Measurements from ENCODE around the gene RENBP.

Gene RENBP

DNA sequence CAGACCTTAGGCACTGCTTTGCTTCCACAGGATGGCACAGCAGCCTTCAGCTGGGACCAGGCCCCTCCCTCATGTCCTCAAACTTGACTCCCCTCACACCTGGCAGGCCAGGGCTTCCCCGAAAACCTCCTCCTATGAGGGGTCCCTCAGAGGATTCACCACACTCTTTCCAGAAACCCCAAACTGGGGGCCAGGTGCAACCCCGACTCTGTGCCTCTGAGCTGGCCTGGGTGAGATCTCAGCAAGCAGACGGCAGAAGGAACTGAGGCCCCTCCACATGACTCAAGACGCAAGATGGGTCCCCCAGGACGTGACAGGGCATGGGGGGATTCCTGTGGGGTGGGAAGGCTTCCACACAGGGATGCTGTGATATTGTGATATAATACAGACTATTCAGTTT is 21.0 kb upstream of the RENBP start:
- no peak overlapping the region for H3K9ac ChIP-seq
- peaks cover 26% of the 10 kb centered on the region for H3K4me1 ChIP-seq
- H3K27me3 ChIP-seq (ENCODE audit: control insufficient read depth, insufficient read depth, low read length): no peaks in the 10 kb centered on the region
- no peaks in the 10 kb centered on the region for H3K9me3 ChIP-seq (ENCODE audit: control insufficient read depth, low read length)
- H3K27ac ChIP-seq: peak overlapping the region; percentile 83
- H3K4me2 ChIP-seq (ENCODE audit: low read length): no peak overlapping the region
- H3K36me3 ChIP-seq (ENCODE audit: control insufficient read depth, insufficient read depth, low read length): no peaks in the 10 kb centered on the region
- H2AFZ ChIP-seq: no peak overlapping the region
- H3K79me2 ChIP-seq: peaks cover 24% of the 10 kb centered on the region
- TF ChIP-seq, protein P1, sequence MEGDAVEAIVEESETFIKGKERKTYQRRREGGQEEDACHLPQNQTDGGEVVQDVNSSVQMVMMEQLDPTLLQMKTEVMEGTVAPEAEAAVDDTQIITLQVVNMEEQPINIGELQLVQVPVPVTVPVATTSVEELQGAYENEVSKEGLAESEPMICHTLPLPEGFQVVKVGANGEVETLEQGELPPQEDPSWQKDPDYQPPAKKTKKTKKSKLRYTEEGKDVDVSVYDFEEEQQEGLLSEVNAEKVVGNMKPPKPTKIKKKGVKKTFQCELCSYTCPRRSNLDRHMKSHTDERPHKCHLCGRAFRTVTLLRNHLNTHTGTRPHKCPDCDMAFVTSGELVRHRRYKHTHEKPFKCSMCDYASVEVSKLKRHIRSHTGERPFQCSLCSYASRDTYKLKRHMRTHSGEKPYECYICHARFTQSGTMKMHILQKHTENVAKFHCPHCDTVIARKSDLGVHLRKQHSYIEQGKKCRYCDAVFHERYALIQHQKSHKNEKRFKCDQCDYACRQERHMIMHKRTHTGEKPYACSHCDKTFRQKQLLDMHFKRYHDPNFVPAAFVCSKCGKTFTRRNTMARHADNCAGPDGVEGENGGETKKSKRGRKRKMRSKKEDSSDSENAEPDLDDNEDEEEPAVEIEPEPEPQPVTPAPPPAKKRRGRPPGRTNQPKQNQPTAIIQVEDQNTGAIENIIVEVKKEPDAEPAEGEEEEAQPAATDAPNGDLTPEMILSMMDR (IDR thresholded peaks at IDR 0.05): no peak
- no peak overlapping the region for H3K4me3 ChIP-seq (ENCODE audit: low read depth, low read length)

DNA sequence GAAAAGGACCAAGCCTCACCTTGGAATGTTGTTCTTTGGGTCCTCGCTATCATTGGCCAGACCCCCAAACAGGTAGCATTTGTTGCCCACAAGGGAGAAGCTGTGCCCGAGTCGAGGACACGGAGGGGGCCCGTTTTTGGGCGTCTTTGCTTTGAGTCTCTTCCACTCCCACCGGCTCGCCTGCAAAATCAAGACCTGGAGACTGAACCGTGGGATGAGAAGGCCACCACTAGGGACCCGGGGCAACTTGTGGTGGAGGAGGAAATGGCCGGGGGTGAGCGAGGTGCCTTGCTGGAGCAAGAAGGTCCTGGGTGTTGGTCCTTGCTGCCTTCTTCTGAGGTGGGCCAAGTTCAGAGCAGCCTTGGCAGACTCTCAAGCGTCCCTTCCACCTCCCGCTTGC is 19.7 kb upstream of the RENBP start:
- Histone ChIP-seq H3K36me3 (ENCODE audit: control insufficient read depth, insufficient read depth, low read length) (no peaks in the 10 kb centered on the region), H3K79me2 (peaks cover 18% of the 10 kb centered on the region), H3K4me2 (ENCODE audit: low read length) (no peak overlapping the region), H3K9me3 (ENCODE audit: control insufficient read depth, low read length) (no peaks in the 10 kb centered on the region), H2AFZ (no peak overlapping the region), H3K27me3 (ENCODE audit: control insufficient read depth, insufficient read depth, low read length) (no peaks in the 10 kb centered on the region), H3K4me3 (ENCODE audit: low read depth, low read length) (no peak overlapping the region), H3K27ac (no peak overlapping the region), H3K9ac (no peak overlapping the region), H3K4me1 (peaks cover 24% of the 10 kb centered on the region)
- TF ChIP-seq, protein P1 (IDR thresholded peaks at IDR 0.05): no peak

DNA sequence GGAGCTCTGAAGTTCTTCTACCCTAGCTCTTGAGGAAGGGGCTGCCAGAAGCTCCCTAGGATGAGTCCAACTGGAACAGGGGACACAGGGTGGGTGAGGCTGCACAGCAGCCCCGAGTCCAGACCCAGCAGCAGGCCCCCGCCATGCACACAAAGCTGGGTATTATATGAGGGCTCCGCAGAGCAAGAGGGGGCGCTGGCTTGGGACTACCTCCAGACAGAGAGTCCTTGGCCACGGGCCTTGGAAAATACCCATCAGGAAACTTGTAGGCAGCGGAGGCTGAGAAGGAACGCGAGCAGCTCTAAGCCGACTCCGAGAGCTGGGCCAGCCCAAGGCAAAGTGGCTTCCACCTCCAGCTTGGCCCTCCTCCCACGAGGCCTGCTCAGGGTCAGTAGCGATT is 19.1 kb upstream of the RENBP start:
- Histone ChIP-seq H3K4me2 (ENCODE audit: low read length) (no peak overlapping the region), H3K27me3 (ENCODE audit: control insufficient read depth, insufficient read depth, low read length) (no peaks in the 10 kb centered on the region), H3K4me3 (ENCODE audit: low read depth, low read length) (no peak overlapping the region), H3K9me3 (ENCODE audit: control insufficient read depth, low read length) (no peaks in the 10 kb centered on the region), H3K4me1 (peaks cover 24% of the 10 kb centered on the region), H2AFZ (no peak overlapping the region), H3K27ac (no peak overlapping the region), H3K79me2 (peaks cover 18% of the 10 kb centered on the region), H3K9ac (no peak overlapping the region), H3K36me3 (ENCODE audit: control insufficient read depth, insufficient read depth, low read length) (no peaks in the 10 kb centered on the region)
- TF ChIP-seq, protein P1 (IDR thresholded peaks at IDR 0.05): no peak

DNA sequence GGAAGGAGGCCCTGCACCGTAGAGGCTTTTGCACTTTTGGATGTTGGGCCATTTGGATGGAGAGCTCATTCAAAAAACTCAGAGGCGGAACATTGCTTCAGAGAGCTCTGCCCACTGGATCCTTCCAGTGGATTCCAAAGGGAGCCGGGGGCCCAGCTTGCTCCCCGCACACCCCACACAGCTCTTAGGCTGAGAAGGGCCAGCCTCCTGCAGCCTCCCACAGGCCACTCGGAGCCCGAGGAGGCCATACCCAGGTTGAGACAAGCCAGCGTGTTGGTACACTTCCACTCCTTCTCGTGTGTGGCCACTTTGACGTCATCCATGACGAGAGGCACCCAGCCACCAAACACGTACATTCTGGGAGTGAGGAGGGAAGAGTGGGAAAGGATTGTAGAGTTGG is 16.8 kb upstream of the RENBP start:
- no peaks in the 10 kb centered on the region for H3K36me3 ChIP-seq (ENCODE audit: control insufficient read depth, insufficient read depth, low read length)
- no peak overlapping the region for H3K27ac ChIP-seq

DNA sequence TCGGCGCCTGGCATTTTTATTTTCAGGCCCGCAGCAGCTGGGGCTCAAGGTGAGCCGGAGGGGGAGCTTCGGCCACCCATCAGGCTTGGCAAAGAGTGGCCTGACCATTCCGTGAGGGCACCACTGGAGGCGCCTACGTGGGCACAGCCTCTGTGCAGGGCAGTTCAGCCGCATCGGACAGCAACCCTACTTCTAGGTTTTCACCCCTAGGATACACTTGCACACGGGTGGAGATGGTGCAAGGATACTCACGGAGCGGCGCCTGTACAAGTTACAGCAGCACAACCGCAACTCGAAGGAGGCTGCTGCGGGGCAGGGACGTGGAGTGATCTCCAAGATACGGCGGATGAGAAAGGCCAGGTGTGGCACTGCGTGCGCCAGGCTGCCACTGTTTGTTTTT is 16.3 kb upstream of the RENBP start:
- no peak overlapping the region for H2AFZ ChIP-seq
- no peaks in the 10 kb centered on the region for H3K9me3 ChIP-seq (ENCODE audit: control insufficient read depth, low read length)
- no peak overlapping the region for H3K9ac ChIP-seq
- H3K36me3 ChIP-seq (ENCODE audit: control insufficient read depth, insufficient read depth, low read length): no peaks in the 10 kb centered on the region
- no peak overlapping the region for H3K4me2 ChIP-seq (ENCODE audit: low read length)
- TF ChIP-seq, protein P1 (IDR thresholded peaks at IDR 0.05): no peak
- H3K4me3 ChIP-seq (ENCODE audit: low read depth, low read length): no peak overlapping the region
- H3K4me1 ChIP-seq: no peaks in the 10 kb centered on the region
- H3K27me3 ChIP-seq (ENCODE audit: control insufficient read depth, insufficient read depth, low read length): no peaks in the 10 kb centered on the region
- peaks cover 9% of the 10 kb centered on the region for H3K79me2 ChIP-seq
- no peak overlapping the region for H3K27ac ChIP-seq

More for the DNA sequence above, 16.8 kb upstream of the RENBP start:
- TF ChIP-seq, protein P1 (IDR thresholded peaks at IDR 0.05): no peak
- no peak overlapping the region for H3K4me3 ChIP-seq (ENCODE audit: low read depth, low read length)
- H3K9ac ChIP-seq: no peak overlapping the region
- no peak overlapping the region for H3K4me2 ChIP-seq (ENCODE audit: low read length)
- H2AFZ ChIP-seq: no peak overlapping the region
- peaks cover 3% of the 10 kb centered on the region for H3K4me1 ChIP-seq
- no peaks in the 10 kb centered on the region for H3K27me3 ChIP-seq (ENCODE audit: control insufficient read depth, insufficient read depth, low read length)
- no peaks in the 10 kb centered on the region for H3K9me3 ChIP-seq (ENCODE audit: control insufficient read depth, low read length)
- H3K79me2 ChIP-seq: peaks cover 9% of the 10 kb centered on the region
